ENCODE results near the gene AGTRAP. TPM values are rescaled to one million over a fixed set of nuclear protein-coding genes. Genes with fewer than 3 reads are reported as not detected.

AGTRAP gene
- total and polyA plus RNA-seq, 2 of the 8 experiments (the other 6 are each of a cell fraction or from before 2014, with no cell fraction given) = 69.7 to 192 TPM

DNA sequence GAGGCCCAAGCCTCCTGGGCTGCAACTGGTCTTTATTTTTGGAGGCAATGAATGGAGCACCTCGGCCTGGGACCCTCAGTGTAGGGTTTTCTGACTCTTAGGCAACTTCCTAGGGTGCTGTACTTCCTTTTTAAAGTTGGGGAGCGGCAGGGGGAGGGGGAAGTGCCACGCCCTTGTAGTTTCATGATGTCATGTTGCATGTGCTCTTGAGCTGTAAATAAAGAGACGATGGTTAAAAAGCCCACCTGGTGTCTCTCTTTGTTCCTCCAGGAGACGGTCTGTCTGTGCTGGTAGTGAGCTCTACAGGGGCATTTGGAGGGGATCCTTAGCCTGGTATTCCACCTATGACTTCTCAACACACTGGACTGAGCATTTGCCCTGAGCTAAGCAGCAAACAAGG, 10.3 kb upstream of the AGTRAP start:
- Histone ChIP-seq H3K9ac (replicated peaks in 1 of 4; ENCODE audit: extremely low read depth in 1 of 4, low read depth in 3 of 4, low read length in 3 of 4) (peak overlapping the region in 1 of 4 experiments; percentile 29; a peak in 1 of 7 replicates), H3K79me2 (ENCODE audit: control insufficient read depth in 1 of 2, insufficient read depth in 2 of 2, low read length in 2 of 2) (no peaks in the 10 kb centered on the region), H3K9me3 (ENCODE audit: insufficient read depth in 2 of 2, low read depth in 1 of 2, low read length in 1 of 2) (no peaks in the 10 kb centered on the region), H4K5ac (ENCODE audit: insufficient read length, low read depth, low read length) (peak overlapping the region; percentile 18), H4K20me1 (replicated peaks in 1 of 2; ENCODE audit: control insufficient read depth in 1 of 2, insufficient read depth in 2 of 2, low read length in 2 of 2) (peaks cover 0 to 1% of the 10 kb centered on the region in 2 experiments), H2BK5ac (ENCODE audit: low read depth, low read length) (peak overlapping the region; percentile 55), H2BK20ac (ENCODE audit: low read length) (no peak overlapping the region), H3K36me3 (ENCODE audit: control insufficient read depth in 2 of 4, insufficient read depth in 4 of 4, low read length in 3 of 4) (no peaks in the 10 kb centered on the region), H3K23ac (ENCODE audit: insufficient read length) (no peak overlapping the region), H3K56ac (replicated peaks; ENCODE audit: insufficient read length, low read depth, low read length) (no peak overlapping the region), H4K91ac (replicated peaks; ENCODE audit: insufficient read length, low read length) (no peak overlapping the region), H3K79me1 (ENCODE audit: low read depth, low read length) (no peaks in the 10 kb centered on the region), H2AFZ (ENCODE audit: low read length) (no peak overlapping the region), H2BK12ac (ENCODE audit: low read depth, low read length) (peak overlapping the region; percentile 96), H3K27me3 (replicated peaks in 1 of 4; ENCODE audit: control insufficient read depth in 3 of 4, extremely low read depth in 1 of 4, insufficient read depth in 3 of 4, low read length in 3 of 4) (no peaks in the 10 kb centered on the region), H4K8ac (ENCODE audit: extremely low read depth, insufficient read depth, low read length) (no peak overlapping the region), H3K23me2 (ENCODE audit: low read depth, low read length) (peaks cover 4% of the 10 kb centered on the region; the same call in 1 of the 2 replicates), H2BK15ac (ENCODE audit: low read length) (peak overlapping the region; percentile 99), H3K18ac (ENCODE audit: extremely low read depth, low read length) (no peak overlapping the region), H2AK5ac (ENCODE audit: low read depth, low read length) (peak overlapping the region; percentile 97; the same call in 1 of the 2 replicates), H3K4me1 (replicated peaks in 1 of 4; ENCODE audit: control insufficient read depth in 3 of 4, insufficient read depth in 4 of 4, low read length in 3 of 4) (peaks cover 0 to 27% (median 24%) of the 10 kb centered on the region in 4 experiments; a peak in 6 of 7 replicates), H2BK120ac (replicated peaks; ENCODE audit: low read depth, low read length) (no peak overlapping the region), H3K14ac (ENCODE audit: insufficient read length) (no peak overlapping the region), H3K27ac (ENCODE audit: low read depth, low read length) (no peak overlapping the region), H3K4me3 (ENCODE audit: extremely low read depth in 1 of 4, insufficient read depth in 2 of 4, low read depth in 3 of 4, low read length in 4 of 4) (no peak overlapping the region), H3K4me2 (ENCODE audit: insufficient read depth in 1 of 2, low read depth in 2 of 2, low read length in 2 of 2) (peak overlapping the region; percentile 26 to 65; a peak in 3 of 4 replicates), H3K4ac (replicated peaks; ENCODE audit: insufficient read length, low read depth, low read length) (no peak overlapping the region)
- 66% methylated on average over 5 of the region's 5 CpGs; no CpG with 5 or more reads in 1 of the 2 experiments for WGBS, 2 experiments (ENCODE audit: extremely low coverage in 1 of 2, insufficient coverage in 1 of 2, insufficient read length in 1 of 2, insufficient replicate concordance in 2 of 2, low coverage in 1 of 2, low lambda C conversion rate in 2 of 2, missing lambda C conversion rate in 1 of 2)
- TF ChIP-seq ATF2 (IDR thresholded peaks at IDR 0.05; ENCODE audit: low read length) = 0 out of 2 replicates have a peak, but pooled peaks have one; percentile 77
- TF ChIP-seq JUN (IDR thresholded peaks at IDR 0.05; ENCODE audit: low read depth, low read length) = no peak
- TF ChIP-seq, protein P1, sequence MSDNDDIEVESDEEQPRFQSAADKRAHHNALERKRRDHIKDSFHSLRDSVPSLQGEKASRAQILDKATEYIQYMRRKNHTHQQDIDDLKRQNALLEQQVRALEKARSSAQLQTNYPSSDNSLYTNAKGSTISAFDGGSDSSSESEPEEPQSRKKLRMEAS (IDR thresholded peaks at IDR 0.05) = 0 out of 2 replicates have a peak, but pooled peaks have one; percentile 36
- peak in 1 of 2 experiments; percentile 44; a peak in 1 of 3 replicates for TF ChIP-seq EP300 (IDR thresholded peaks at IDR 0.05; ENCODE audit: borderline replicate concordance in 1 of 2, low read depth in 2 of 2, low read length in 2 of 2)
- no peak for TF ChIP-seq CBX5 (IDR thresholded peaks at IDR 0.05; ENCODE audit: low read depth, low read length)
- TF ChIP-seq RBBP5 (IDR thresholded peaks at IDR 0.05; ENCODE audit: borderline replicate concordance, low read depth, low read length) = no peak
- TF ChIP-seq TCF12 (IDR thresholded peaks at IDR 0.05; ENCODE audit: low read depth, low read length) = no peak
- no peak for TF ChIP-seq SIN3A (conservative IDR thresholded peaks at IDR 0.05 in 1 of 2, IDR thresholded peaks at IDR 0.05 in 1 of 2; ENCODE audit: low read depth in 1 of 2, low read length in 2 of 2)
- no peak for TF ChIP-seq GABPA (IDR thresholded peaks at IDR 0.05; ENCODE audit: borderline replicate concordance, insufficient read depth, low read length)
- TF ChIP-seq BCL11A (IDR thresholded peaks at IDR 0.05; ENCODE audit: low read depth in 2 of 2, low read length in 2 of 2) = no peak
- FAIRE-seq (peak; percentile 39), DNase-seq (ENCODE audit: low read depth in 1 of 2, low spot score in 2 of 2) (no peak)
- ChIA-PET CTCF (ENCODE audit: partially characterized antibody) (interaction anchor here (0.6 to 4.2 kb wide), 13 partner anchors 9 to 163 kb away, joined by 3 to 13 read pairs (median 6); partner anchors contain the start of gene FBXO6), POLR2A (ENCODE audit: partially characterized antibody) (interaction anchor here (0.7 to 2.5 kb wide), 15 partner anchors 9 to 62 kb away, joined by 3 to 13 read pairs (median 4); partner anchors contain the start of genes AGTRAP and FBXO6)

All from H1 (cell line).